Fibroblast of mammary gland (primary cell): ENCODE data around the gene TRPT1.

Source experiments
- DNase-seq: peaks from one replicate; pipeline ENCODE4 v3.0.0-alpha.2; 2010; ENCODE audit warnings: low read depth
- H3K4me3 ChIP-seq: 2 replicates; pipeline ENCODE4 v1.5.1; 2011; ENCODE audit warnings: low read depth, mild to moderate bottlenecking, low read length, moderate library complexity; ENCODE audit not compliant: control insufficient read depth
- CTCF ChIP-seq: conservative IDR thresholded peaks from 2 replicates; pipeline ENCODE4 v1.5.1; 2011; ENCODE audit warnings: low read depth, low read length, inconsistent platforms; ENCODE audit not compliant: control insufficient read depth, insufficient read depth

TRPT1 gene

GRCh38 chr11:64218628-64219353 is 7.2 kb downstream of the TRPT1 start:
- H3K4me3 ChIP-seq, result no peak overlapping the region
- no peak for TF ChIP-seq CTCF
- no peak for DNase-seq

GRCh38 chr11:64216879-64217278 is 9.1 kb downstream of the TRPT1 start:
- DNase-seq, result no peak
- no peak overlapping the region for H3K4me3 ChIP-seq
- TF ChIP-seq CTCF, result no peak

GRCh38 chr11:64211181-64211872 is 14.7 kb downstream of the TRPT1 start:
- no peak overlapping the region for H3K4me3 ChIP-seq
- no peak for TF ChIP-seq CTCF
- no peak for DNase-seq

GRCh38 chr11:64210301-64211020 is 15.5 kb downstream of the TRPT1 start:
- no peak for DNase-seq
- TF ChIP-seq CTCF, result no peak
- H3K4me3 ChIP-seq, result no peak overlapping the region

GRCh38 chr11:64209563-64209843 is 16.5 kb downstream of the TRPT1 start:
- no peak for TF ChIP-seq CTCF
- DNase-seq, result no peak
- H3K4me3 ChIP-seq, result no peak overlapping the region

GRCh38 chr11:64208796-64209562 is 17.0 kb downstream of the TRPT1 start:
- H3K4me3 ChIP-seq, result no peak overlapping the region
- DNase-seq, result no peak
- TF ChIP-seq CTCF, result no peak
